Activated T-helper 9 cell treated with anti-CD3 and anti-CD28 coated beads, Interleukin-2, amount 50 U/mL, for 16 hours (primary cell): ENCODE data around the gene CDH22.

Experiments
- DNase-seq: peaks from one replicate; pipeline ENCODE4 v3.0.0-alpha.2; 2020; ENCODE audit warnings: low read depth

CDH22 gene

GRCh38 chr20:46268131-46268614, 40.1 kb downstream of the CDH22 start:
- no peak for DNase-seq

- no peak for DNase-seq
These were observed 40.9 kb downstream of the CDH22 start for GRCh38 chr20:46267108-46268105.

GRCh38 chr20:46265539-46265938, 42.8 kb downstream of the CDH22 start:
- no peak for DNase-seq

- no peak for DNase-seq
These were observed 43.7 kb downstream of the CDH22 start for GRCh38 chr20:46264391-46265266.

- DNase-seq: no peak
These were observed 46.6 kb downstream of the CDH22 start for GRCh38 chr20:46261456-46262253.

- no peak for DNase-seq
These were observed 47.3 kb downstream of the CDH22 start for GRCh38 chr20:46260936-46261454.

GRCh38 chr20:46260480-46260879, 47.8 kb downstream of the CDH22 start:
- no peak for DNase-seq

GRCh38 chr20:46259260-46259859, 48.9 kb downstream of the CDH22 start:
- DNase-seq: no peak

- no peak for DNase-seq
These were observed 50.4 kb downstream of the CDH22 start for GRCh38 chr20:46257887-46258286.

- no peak for DNase-seq
These were observed 52.0 kb downstream of the CDH22 start for GRCh38 chr20:46256293-46256692.

- DNase-seq: no peak
These were observed 52.7 kb downstream of the CDH22 start for GRCh38 chr20:46255440-46256104.

- no peak for DNase-seq
These were observed 54.9 kb downstream of the CDH22 start for GRCh38 chr20:46253391-46253790.

GRCh38 chr20:46252352-46253091, 55.8 kb downstream of the CDH22 start:
- no peak for DNase-seq

- DNase-seq: no peak
These were observed 57.1 kb downstream of the CDH22 start for GRCh38 chr20:46251211-46251673.

GRCh38 chr20:46250772-46251171, 57.5 kb downstream of the CDH22 start:
- DNase-seq: no peak

- no peak for DNase-seq
These were observed 58.6 kb downstream of the CDH22 start for GRCh38 chr20:46249671-46250070.

GRCh38 chr20:46246559-46246958, 61.7 kb downstream of the CDH22 start:
- DNase-seq: no peak

- no peak for DNase-seq
These were observed 64.3 kb downstream of the CDH22 start for GRCh38 chr20:46243707-46244628.

GRCh38 chr20:46242390-46242789, 65.9 kb downstream of the CDH22 start:
- no peak for DNase-seq
